GM06990 (cell line): ENCODE measurements around the gene ULK4.

Experiments used
- DNase-seq: peaks from one replicate; pipeline ENCODE4 v3.0.0-alpha.2; 2011; ENCODE audit not compliant: insufficient read length; ENCODE audit errors: extremely low read depth
- H3K27me3 ChIP-seq: replicated peaks from 2 replicates; pipeline ENCODE4 v1.6.0; 2011; ENCODE audit warnings: low read length; ENCODE audit not compliant: control insufficient read depth, insufficient read depth
- H3K36me3 ChIP-seq: 2 replicates; pipeline ENCODE4 v1.5.1; 2011; ENCODE audit warnings: low read length; ENCODE audit not compliant: control insufficient read depth, insufficient read depth
- H3K4me3 ChIP-seq: replicated peaks from 2 replicates; pipeline ENCODE4 v1.5.1; 2011; ENCODE audit warnings: low read depth, mild to moderate bottlenecking, control low read depth, low read length
- CTCF ChIP-seq: IDR thresholded peaks from 2 replicates; pipeline ENCODE4 v1.5.1; 2011; ENCODE audit warnings: low read length, control low read depth, mild to moderate bottlenecking, inconsistent platforms; ENCODE audit not compliant: insufficient read depth, poor library complexity, severe bottlenecking

ULK4 gene

GRCh38 chr3:41583014-41583413 is 378.9 kb downstream of the ULK4 start:
- Histone ChIP-seq H3K27me3 (no peaks in the 10 kb centered on the region), H3K36me3 (no peaks in the 10 kb centered on the region), H3K4me3 (no peak overlapping the region)
- no peak for TF ChIP-seq CTCF
- no peak for DNase-seq

GRCh38 chr3:41581700-41582099 is 380.2 kb downstream of the ULK4 start:
- TF ChIP-seq CTCF, result no peak
- H3K4me3 ChIP-seq, result no peak overlapping the region
- H3K27me3 ChIP-seq, result no peaks in the 10 kb centered on the region
- peak; percentile 75 for DNase-seq
- H3K36me3 ChIP-seq, result no peaks in the 10 kb centered on the region

GRCh38 chr3:41580274-41580959 is 381.5 kb downstream of the ULK4 start:
- no peak for TF ChIP-seq CTCF
- no peaks in the 10 kb centered on the region for H3K36me3 ChIP-seq
- no peaks in the 10 kb centered on the region for H3K27me3 ChIP-seq
- no peak for DNase-seq
- H3K4me3 ChIP-seq, result no peak overlapping the region

- H3K4me3 ChIP-seq, result no peak overlapping the region
- no peak for DNase-seq
- H3K27me3 ChIP-seq, result no peaks in the 10 kb centered on the region
- H3K36me3 ChIP-seq, result no peaks in the 10 kb centered on the region
- TF ChIP-seq CTCF, result no peak
These were observed 382.0 kb downstream of the ULK4 start for GRCh38 chr3:41579861-41580260.

- no peak for DNase-seq
- no peaks in the 10 kb centered on the region for H3K27me3 ChIP-seq
- TF ChIP-seq CTCF, result no peak
These were observed 383.1 kb downstream of the ULK4 start for GRCh38 chr3:41578798-41579197.

GRCh38 chr3:41575724-41576123 is 386.2 kb downstream of the ULK4 start:
- no peak for TF ChIP-seq CTCF
- H3K36me3 ChIP-seq, result no peaks in the 10 kb centered on the region
- H3K4me3 ChIP-seq, result no peak overlapping the region
- no peak for DNase-seq
- no peaks in the 10 kb centered on the region for H3K27me3 ChIP-seq

More at GRCh38 chr3:41578798-41579197, 383.1 kb downstream of the ULK4 start:
- Histone ChIP-seq H3K36me3 (no peaks in the 10 kb centered on the region), H3K4me3 (no peak overlapping the region)
